Stimulated activated CD4-positive, alpha-beta T cell treated with anti-CD3 and anti-CD28 coated beads, Interleukin-1b, Interleukin-23, amount 100 ng/mL, for 48 hours (primary cell): ENCODE results near the gene PARP1.

Experiments
- DNase-seq: peaks from one replicate; pipeline ENCODE4 v3.0.0-alpha.2; 2020

PARP1 gene

GRCh38 chr1:226371866-226372490 is 35.9 kb downstream of the PARP1 start:
- no peak for DNase-seq

GRCh38 chr1:226371027-226371694 is 36.7 kb downstream of the PARP1 start:
- DNase-seq = no peak

GRCh38 chr1:226370144-226370923 is 37.6 kb downstream of the PARP1 start:
- no peak for DNase-seq

- no peak for DNase-seq
These were observed 38.8 kb downstream of the PARP1 start for GRCh38 chr1:226369110-226369509.

- DNase-seq = no peak
These were observed 41.6 kb downstream of the PARP1 start for GRCh38 chr1:226366290-226366689.

GRCh38 chr1:226365831-226366231 is 42.1 kb downstream of the PARP1 start:
- DNase-seq = no peak

GRCh38 chr1:226364901-226365565 is 42.9 kb downstream of the PARP1 start:
- no peak for DNase-seq

DNA sequence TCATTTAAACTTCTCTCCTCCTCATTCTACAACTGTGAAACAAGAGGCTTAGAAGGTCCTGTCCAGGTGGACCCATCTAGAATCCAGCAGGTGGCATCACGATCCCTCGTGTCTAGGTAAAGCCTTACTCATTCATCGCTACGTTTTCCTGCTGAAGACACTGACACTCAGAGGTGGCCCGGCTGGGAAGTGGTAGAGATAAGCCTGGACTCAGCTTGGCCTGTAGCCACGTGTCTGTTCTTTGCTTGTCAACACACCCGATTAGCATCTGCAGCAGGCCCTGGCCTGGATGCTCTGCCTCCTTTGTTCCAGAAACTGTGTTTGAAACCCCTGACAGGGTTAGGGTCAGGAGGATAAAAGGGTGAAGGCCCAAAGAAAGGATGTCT is 43.4 kb downstream of the PARP1 start:
- no peak for DNase-seq

DNA sequence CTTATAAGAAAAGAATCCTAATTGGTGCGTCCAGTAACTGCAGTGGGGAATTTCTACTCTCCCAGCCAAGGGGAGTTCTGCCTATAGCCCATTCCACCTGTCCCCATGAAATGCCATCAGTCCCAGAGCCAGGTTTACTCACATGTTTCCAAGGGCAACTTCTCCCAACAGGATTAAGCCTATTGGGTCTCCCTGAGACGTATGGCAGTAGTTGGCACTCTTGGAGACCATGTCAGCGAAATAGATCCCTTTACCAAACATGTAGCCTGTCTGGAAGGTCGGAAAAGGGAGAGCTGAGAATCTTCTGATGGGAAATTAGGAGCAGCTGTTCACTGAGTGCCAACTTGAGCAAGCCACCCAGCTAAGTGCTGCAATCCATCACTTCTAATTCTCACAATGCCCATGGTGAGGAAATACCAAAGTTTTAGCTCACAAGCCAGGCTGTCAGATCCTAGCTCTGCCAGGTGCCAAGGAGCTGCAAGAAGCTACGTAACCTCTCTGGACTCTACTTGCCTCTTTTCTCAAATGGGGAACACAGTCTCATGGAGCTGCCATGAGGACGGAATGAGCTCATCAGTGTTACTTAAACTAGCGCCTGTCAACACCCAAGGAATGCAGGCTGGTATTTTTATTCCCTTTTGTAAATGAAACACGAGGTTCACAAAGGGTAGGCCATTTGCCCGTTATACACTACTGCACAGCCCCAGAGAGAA is 43.9 kb downstream of the PARP1 start:
- no peak for DNase-seq

- no peak for DNase-seq
These were observed 44.9 kb downstream of the PARP1 start for GRCh38 chr1:226362891-226363447.

DNA sequence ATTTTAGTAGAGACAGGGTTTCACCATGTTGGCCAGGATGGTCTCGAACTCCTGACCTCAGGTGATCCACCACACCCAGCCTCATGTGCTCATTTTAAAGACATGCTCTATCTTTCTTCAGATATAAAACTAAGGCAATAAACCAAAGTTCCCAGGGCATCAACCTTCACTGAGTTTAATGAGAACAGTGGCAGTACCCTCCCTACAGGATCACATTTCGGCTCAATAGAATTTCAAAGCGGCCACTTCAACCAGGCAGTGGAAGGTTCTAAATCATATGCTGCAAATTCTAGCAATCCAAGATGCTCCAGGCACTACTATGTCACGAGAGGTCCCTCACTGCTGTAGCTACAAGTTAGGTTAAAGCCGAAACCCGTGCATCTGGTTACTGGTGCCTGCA is 45.5 kb downstream of the PARP1 start:
- DNase-seq = no peak

- DNase-seq = no peak
These were observed 47.7 kb downstream of the PARP1 start for GRCh38 chr1:226360106-226360746.

DNA sequence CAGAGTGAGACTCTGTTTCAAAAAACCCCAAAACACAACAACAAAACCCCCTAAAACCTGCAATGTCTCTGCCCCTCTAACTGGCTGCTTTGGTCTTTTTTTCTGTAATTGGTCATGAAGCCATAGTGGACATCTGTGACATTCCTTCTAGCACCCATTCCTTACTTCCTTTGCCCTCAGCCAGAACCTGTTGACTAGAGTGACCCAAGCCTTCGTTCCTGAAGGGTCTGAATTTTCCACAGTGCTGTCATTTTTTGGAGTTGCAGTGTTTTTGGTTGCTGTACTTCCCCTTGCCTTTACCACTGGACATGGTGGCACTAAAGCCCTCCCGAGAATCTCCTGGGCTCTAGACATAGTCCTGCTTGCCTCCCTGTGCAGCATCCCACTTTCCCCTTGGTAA is 50.5 kb downstream of the PARP1 start:
- no peak for DNase-seq

DNA sequence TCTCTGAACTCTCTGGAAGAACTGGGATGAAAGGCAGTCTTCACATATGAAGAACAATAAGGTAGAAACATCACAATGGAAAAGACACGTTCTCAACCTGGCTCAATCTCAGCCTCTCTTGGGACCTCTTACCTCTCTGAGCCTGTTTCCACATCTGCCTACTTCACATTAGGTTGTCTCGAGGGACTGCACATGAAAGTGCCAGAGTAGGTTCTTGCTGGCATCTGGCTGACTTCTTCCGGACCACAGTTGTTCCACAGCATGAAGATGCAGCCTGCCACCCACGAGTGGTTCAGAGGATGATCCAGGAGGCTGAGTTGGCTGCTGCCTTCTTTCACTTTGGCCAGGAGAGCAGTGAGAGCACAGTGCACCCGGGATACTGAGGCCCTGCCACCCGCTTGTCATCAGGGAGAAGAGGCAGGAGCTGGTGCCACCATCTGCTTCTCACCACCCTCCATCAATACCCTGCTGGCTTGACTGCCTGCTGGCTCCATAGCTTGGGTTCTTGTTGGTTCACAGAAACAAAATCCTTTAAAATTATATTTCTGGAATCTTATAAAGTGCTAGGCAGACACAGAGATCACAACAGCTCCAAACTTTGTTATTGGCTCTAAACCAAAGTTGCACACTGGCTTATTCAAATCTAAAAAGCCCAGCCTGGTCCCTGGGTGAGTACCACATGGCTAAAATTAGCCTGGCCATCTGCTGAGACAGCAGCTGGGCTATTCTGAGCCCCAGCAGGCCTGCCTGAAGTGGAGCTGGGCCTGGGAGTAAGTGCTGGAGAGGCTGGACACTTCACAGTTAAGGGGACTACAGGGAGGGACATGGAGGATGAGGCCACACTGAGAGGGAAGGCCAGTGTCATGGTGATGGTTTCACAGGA is 52.0 kb downstream of the PARP1 start:
- no peak for DNase-seq

GRCh38 chr1:226355016-226355415 is 52.9 kb downstream of the PARP1 start:
- no peak for DNase-seq

DNA sequence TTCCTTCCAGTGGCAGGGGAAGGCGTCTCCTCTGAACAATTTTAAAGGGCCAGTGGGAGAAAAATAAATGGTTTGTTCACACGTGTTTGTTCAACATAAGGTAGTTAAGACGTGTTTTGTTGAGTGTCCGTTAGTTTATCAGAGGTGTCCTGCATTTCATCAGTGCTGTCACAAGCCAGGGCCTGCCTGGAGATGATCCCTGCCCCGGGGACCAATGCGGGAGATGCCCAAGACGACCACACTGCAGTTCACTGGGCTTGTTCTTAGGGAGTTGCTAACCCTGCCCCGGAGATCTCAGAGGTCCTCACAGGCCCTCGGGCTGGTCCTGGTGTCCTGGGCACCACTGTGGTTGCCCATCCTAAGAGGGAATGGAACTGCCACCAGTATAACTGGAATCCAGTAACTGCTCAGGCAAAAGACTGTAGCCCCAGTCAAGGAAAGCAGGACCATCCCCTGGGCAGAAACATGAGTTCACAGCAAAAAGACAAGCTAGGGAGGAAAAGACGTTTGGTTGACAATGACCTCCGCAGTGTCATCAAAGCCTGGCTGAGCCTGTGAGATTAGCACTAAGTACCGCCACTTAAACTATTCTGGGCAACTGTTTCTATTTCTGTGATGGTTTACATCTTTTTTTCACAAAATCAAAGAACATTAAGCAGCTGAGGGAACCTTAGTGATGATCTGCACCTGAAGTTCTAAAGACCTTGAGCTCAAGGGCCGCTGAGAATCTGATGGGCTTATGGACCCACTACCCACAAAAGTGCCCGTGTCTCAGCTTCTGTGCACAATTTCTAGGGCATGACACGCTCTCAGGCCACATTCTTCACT is 54.0 kb downstream of the PARP1 start:
- DNase-seq = no peak

DNA sequence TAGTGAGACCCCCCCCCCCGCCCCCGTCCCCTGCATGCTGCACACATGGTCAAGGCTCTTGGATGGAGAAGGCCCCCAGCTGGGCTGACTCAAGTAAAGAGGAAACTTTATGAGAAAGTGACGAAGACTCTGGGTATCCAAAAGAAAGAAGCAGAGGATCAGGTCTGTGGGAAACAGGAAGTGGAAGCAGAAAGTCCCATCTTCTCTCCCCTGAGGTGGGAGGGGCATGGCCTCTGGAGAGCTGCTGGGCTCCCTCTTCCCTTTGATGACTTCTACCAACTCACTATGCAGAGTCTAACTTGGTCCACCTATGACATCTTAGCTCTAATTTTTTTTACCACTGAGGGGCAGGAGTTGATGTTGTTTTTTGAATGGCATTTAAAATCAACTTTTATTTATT is 56.2 kb downstream of the PARP1 start:
- DNase-seq = no peak

DNA sequence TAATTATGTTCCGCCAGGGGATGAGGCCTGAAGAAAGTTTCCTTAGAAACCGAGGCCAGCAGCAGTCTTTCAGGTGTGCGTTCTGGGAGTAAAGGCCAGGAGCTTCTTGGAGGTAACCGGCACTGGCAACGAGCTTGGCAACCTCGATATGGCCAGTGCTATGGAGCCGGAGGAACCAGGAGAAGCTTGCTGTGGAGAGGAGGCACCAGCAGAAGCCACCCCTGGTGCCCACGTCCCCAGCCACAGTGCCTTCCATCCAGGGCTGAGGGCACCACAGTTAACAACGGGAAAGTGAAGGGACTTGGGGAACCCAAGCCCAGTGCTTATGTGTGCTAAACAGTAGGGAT is 57.4 kb downstream of the PARP1 start:
- no peak for DNase-seq

- no peak for DNase-seq
These were observed 57.9 kb downstream of the PARP1 start for GRCh38 chr1:226349801-226350518.

- no peak for DNase-seq
These were observed 58.8 kb downstream of the PARP1 start for GRCh38 chr1:226349081-226349480.
